H1 (cell line): ENCODE data around the gene STK40. TPM values are rescaled to one million over a fixed set of nuclear protein-coding genes. Genes with fewer than 3 reads are reported as not detected.

Experiments
- CTCF ChIA-PET: fragments of 300-600 bp; sonication (Branson Sonifier 250); formaldehyde crosslinking; loops from one replicate; lab custom pipeline; 2021; ENCODE audit not compliant: partially characterized antibody; lab: Charles Lee
- POLR2A ChIA-PET: fragments of 300-600 bp; sonication (Branson Sonifier 250); formaldehyde crosslinking; loops from one replicate; lab custom pipeline; 2021; ENCODE audit warnings: inconsistent platforms; ENCODE audit not compliant: partially characterized antibody; lab: Charles Lee
- DNase-seq, 2 experiments: peaks; one replicate each; pipeline versions ENCODE4 v3.0.0 to v3.0.0-alpha.2; 2010 to 2022; ENCODE audit warnings: low spot score in 2 of 2, low read depth in 1 of 2, mixed read lengths in 1 of 2
- FAIRE-seq: peaks from 2 replicates; lab custom pipeline; 2011; peaks lifted over from hg19 to GRCh38; lab: Jason Lieb, UNC
- H2AFZ ChIP-seq: 2 replicates; pipeline ENCODE4 v1.8.1; 2012; ENCODE audit warnings: low read length, inconsistent platforms
- H2AK5ac ChIP-seq: 2 replicates; pipeline ENCODE4 v1.6.1; 2013; ENCODE audit warnings: low read depth, low read length
- H2BK120ac ChIP-seq: replicated peaks from 2 replicates; pipeline ENCODE3; 2013; ENCODE audit warnings: low read depth, low read length, inconsistent platforms
- H2BK12ac ChIP-seq: 2 replicates; pipeline ENCODE4 v1.6.1; 2013; ENCODE audit warnings: low read depth, low read length
- H2BK15ac ChIP-seq: 2 replicates; pipeline ENCODE4 v1.6.1; 2013; ENCODE audit warnings: low read length
- H2BK20ac ChIP-seq: 2 replicates; pipeline ENCODE4 v1.6.1; 2013; ENCODE audit warnings: low read length
- H2BK5ac ChIP-seq: 2 replicates; pipeline ENCODE4 v1.6.1; 2013; ENCODE audit warnings: low read depth, low read length
- H3K14ac ChIP-seq: 2 replicates; pipeline ENCODE4 v1.6.1; 2013; ENCODE audit warnings: inconsistent platforms; ENCODE audit not compliant: insufficient read length
- H3K18ac ChIP-seq: 2 replicates; pipeline ENCODE4 v1.6.1; 2013; ENCODE audit warnings: low read length; ENCODE audit errors: extremely low read depth
- H3K23ac ChIP-seq: 2 replicates; pipeline ENCODE4 v1.6.1; 2013; ENCODE audit warnings: inconsistent platforms; ENCODE audit not compliant: insufficient read length
- H3K23me2 ChIP-seq: 2 replicates; pipeline ENCODE4 v1.6.1; 2013; ENCODE audit warnings: low read depth, low read length
- H3K27ac ChIP-seq: 2 replicates; pipeline ENCODE4 v1.6.1; 2011; ENCODE audit warnings: low read depth, low read length, inconsistent platforms
- H3K27me3 ChIP-seq, 4 experiments: replicated peaks in 1 of 4; 1 replicate in 1 of 4; 2 replicates in 3 of 4; pipeline versions ENCODE4 v1.6.1 to v1.8.1; 2011 to 2013; ENCODE audit warnings: low read length in 3 of 4, mild to moderate bottlenecking in 3 of 4, inconsistent platforms in 2 of 4, mixed read lengths in 2 of 4, moderate library complexity in 1 of 4; ENCODE audit not compliant: control insufficient read depth in 3 of 4, insufficient read depth in 3 of 4; ENCODE audit errors: extremely low read depth in 1 of 4
- H3K36me3 ChIP-seq, 4 experiments: 2 replicates each; pipeline versions ENCODE4 v1.6.1 to v1.8.1; 2011 to 2013; ENCODE audit warnings: mild to moderate bottlenecking in 4 of 4, low read length in 3 of 4, moderate library complexity in 2 of 4, control low read depth in 1 of 4, inconsistent platforms in 1 of 4; ENCODE audit not compliant: insufficient read depth in 4 of 4, control insufficient read depth in 2 of 4
- H3K4ac ChIP-seq: replicated peaks from 2 replicates; pipeline ENCODE3; 2013; ENCODE audit warnings: low read length, low read depth, mixed read lengths, inconsistent platforms; ENCODE audit not compliant: insufficient read length
- H3K4me1 ChIP-seq, 4 experiments: replicated peaks in 1 of 4; 1 replicate in 1 of 4; 2 replicates in 3 of 4; pipeline versions ENCODE4 v1.6.1 to v1.8.1; 2011 to 2013; ENCODE audit warnings: low read length in 3 of 4, inconsistent platforms in 2 of 4, mixed read lengths in 1 of 4; ENCODE audit not compliant: insufficient read depth in 4 of 4, control insufficient read depth in 3 of 4
- H3K4me2 ChIP-seq, 2 experiments: 2 replicates each; pipeline versions ENCODE4 v1.6.1 to v1.8.1; 2011 to 2013; ENCODE audit warnings: low read depth in 2 of 2, low read length in 2 of 2, control low read depth in 1 of 2, inconsistent platforms in 1 of 2, mild to moderate bottlenecking in 1 of 2; ENCODE audit not compliant: insufficient read depth in 1 of 2
- H3K4me3 ChIP-seq, 4 experiments: fragments of 200-600, 300-600 bp in 1 of 4; sonication (generic), shearing (Covaris generic), sonication (Bioruptor Twin) in 1 of 4; 2 replicates each; pipeline versions ENCODE4 v1.5.1 to v1.8.1; 2011 to 2016; ENCODE audit warnings: low read length in 4 of 4, low read depth in 3 of 4, control low read depth in 2 of 4, inconsistent platforms in 2 of 4, mild to moderate bottlenecking in 2 of 4, mixed read lengths in 1 of 4, moderate library complexity in 1 of 4; ENCODE audit not compliant: insufficient read depth in 2 of 4; ENCODE audit errors: extremely low read depth in 1 of 4
- H3K56ac ChIP-seq: replicated peaks from 2 replicates; pipeline ENCODE3; 2013; ENCODE audit warnings: low read depth, mild to moderate bottlenecking, mixed read lengths, low read length, inconsistent platforms; ENCODE audit not compliant: insufficient read length
- H3K79me1 ChIP-seq: 2 replicates; pipeline ENCODE4 v1.6.1; 2013; ENCODE audit warnings: low read depth, low read length, control low read depth
- H3K79me2 ChIP-seq, 2 experiments: 2 replicates each; pipeline versions ENCODE4 v1.6.1 to v1.8.1; 2012 to 2013; ENCODE audit warnings: low read length in 2 of 2, mild to moderate bottlenecking in 2 of 2, inconsistent platforms in 1 of 2; ENCODE audit not compliant: insufficient read depth in 2 of 2, control insufficient read depth in 1 of 2
- H3K9ac ChIP-seq, 4 experiments: replicated peaks in 1 of 4; 1 replicate in 1 of 4; 2 replicates in 3 of 4; pipeline versions ENCODE4 v1.6.1 to v1.8.1; 2011 to 2013; ENCODE audit warnings: low read depth in 3 of 4, low read length in 3 of 4, control low read depth in 2 of 4, mild to moderate bottlenecking in 2 of 4, moderate library complexity in 2 of 4, inconsistent platforms in 1 of 4; ENCODE audit errors: extremely low read depth in 1 of 4
- H3K9me3 ChIP-seq, 2 experiments: 2 replicates each; pipeline versions ENCODE4 v1.6.1 to v1.8.1; 2012 to 2013; ENCODE audit warnings: mild to moderate bottlenecking in 2 of 2, moderate library complexity in 2 of 2, control low read depth in 1 of 2, inconsistent platforms in 1 of 2, low read depth in 1 of 2, low read length in 1 of 2, mixed read lengths in 1 of 2; ENCODE audit not compliant: insufficient read depth in 2 of 2
- H4K20me1 ChIP-seq, 2 experiments: replicated peaks in 1 of 2; 2 replicates each; pipeline versions ENCODE3 to v1.8.1; 2011 to 2013; ENCODE audit warnings: inconsistent platforms in 2 of 2, low read length in 2 of 2, mild to moderate bottlenecking in 1 of 2; ENCODE audit not compliant: insufficient read depth in 2 of 2, control insufficient read depth in 1 of 2
- H4K5ac ChIP-seq: 2 replicates; pipeline ENCODE4 v1.6.1; 2013; ENCODE audit warnings: low read length, low read depth, mixed read lengths, inconsistent platforms; ENCODE audit not compliant: insufficient read length
- H4K8ac ChIP-seq: 2 replicates; pipeline ENCODE4 v1.8.0; 2013; ENCODE audit warnings: mild to moderate bottlenecking, moderate library complexity, low read length, inconsistent platforms; ENCODE audit not compliant: insufficient read depth; ENCODE audit errors: extremely low read depth
- H4K91ac ChIP-seq: replicated peaks from 2 replicates; pipeline ENCODE3; 2013; ENCODE audit warnings: low read length, mixed read lengths, inconsistent platforms; ENCODE audit not compliant: insufficient read length
- ATF2 ChIP-seq: IDR thresholded peaks from 2 replicates; pipeline ENCODE4 v1.6.1; 2012; ENCODE audit warnings: low read length, inconsistent platforms
- CTBP2 ChIP-seq: IDR thresholded peaks from 2 replicates; pipeline ENCODE4 v1.7.0; 2011; ENCODE audit warnings: borderline replicate concordance, mild to moderate bottlenecking, moderate library complexity, mixed read lengths, low read length; ENCODE audit not compliant: insufficient read depth, insufficient read length
- RNF2 ChIP-seq: fragments of 200-900, 300-1000 bp; sonication (generic); IDR thresholded peaks from 2 replicates; pipeline ENCODE4 v1.7.1; 2016; ENCODE audit warnings: borderline replicate concordance, low read depth, mild to moderate bottlenecking, antibody characterized with exemption, low read length; ENCODE audit not compliant: poor library complexity, severe bottlenecking; ENCODE audit errors: missing control alignments
- SRF ChIP-seq: IDR thresholded peaks from 2 replicates; pipeline ENCODE4 v1.6.1; 2011; ENCODE audit warnings: mild to moderate bottlenecking, low read depth, low read length, moderate library complexity
- SUZ12 ChIP-seq: fragments of 200-600 bp; sonication (generic); IDR thresholded peaks from 2 replicates; pipeline ENCODE4 v1.6.1; 2012; ENCODE audit warnings: mild to moderate bottlenecking, inconsistent platforms, low read length, moderate library complexity, mixed read lengths
- WGBS, 2 experiments: shearing (Covaris generic) in 1 of 2; methylation state at CpG; one replicate each; pipeline versions ENCODE4 v1.1.6 to v1.1.7; 2013 to 2015; ENCODE audit warnings: low lambda C conversion rate in 2 of 2, mixed read lengths in 2 of 2, inconsistent platforms in 1 of 2, low coverage in 1 of 2, missing lambda C conversion rate in 1 of 2; ENCODE audit not compliant: insufficient replicate concordance in 2 of 2, insufficient coverage in 1 of 2, insufficient read length in 1 of 2; ENCODE audit errors: extremely low coverage in 1 of 2, missing lambda C conversion rate in 1 of 2; 5-methylcytosine and 5-hydroxymethylcytosine counted together
- polyA plus RNA-seq, 7 experiments: library from polyadenylated mRNA; depleted of rRNA in 3 of 7; stranded (reverse) in 5 of 7; unstranded in 2 of 7; fragments of >200 nt in 5 of 7; fragments of 200-250 nt in 2 of 7; gene quantifications; 1 replicate in 5 of 7; 2 replicates in 1 of 7; 4 replicates in 1 of 7; pipeline versions ENCODE4 v1.2.1 to v1.2.3, GENCODE V29; 2011 to 2013; ENCODE audit warnings: missing spikeins in 2 of 7, mixed read lengths in 2 of 7
- total RNA-seq: library from RNA; stranded (reverse); fragmentation: NEBNext Ultra II Directional; extraction: Animal tissue kit (Norgen Biotek cat#: 25700); gene quantifications from 2 replicates; pipeline ENCODE4 v1.2.1, GENCODE V29; 2021
- TF ChIP-seq, protein P1 (sequence below): IDR thresholded peaks from 2 replicates; pipeline ENCODE4 v1.6.1; 2012; ENCODE audit warnings: inconsistent platforms

STK40 gene
- total and polyA plus RNA-seq, 2 of the 8 experiments (the other 6 are each of a cell fraction or from before 2014, with no cell fraction given), result 13.6 to 28.6 TPM

DNA sequence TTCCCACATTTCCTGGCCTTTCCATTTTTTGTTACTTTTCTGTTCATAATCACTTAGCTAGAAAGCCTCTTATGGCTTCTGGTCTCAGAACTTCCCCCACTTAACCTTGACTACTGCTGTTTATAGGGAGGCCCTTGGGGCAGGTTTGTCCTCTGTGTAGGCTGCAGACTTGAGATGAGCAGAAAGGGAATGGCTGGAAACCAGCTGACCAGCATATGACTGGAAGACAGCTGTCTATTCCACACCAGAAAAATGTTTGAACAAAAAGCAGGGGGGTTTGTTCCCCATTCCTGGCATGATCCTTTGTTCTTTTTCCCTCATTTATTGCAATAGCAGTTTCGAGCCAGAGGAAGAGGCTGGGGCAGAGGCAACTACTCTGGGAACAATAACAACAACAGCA, 84.5 kb downstream of the STK40 start:
- peaks cover 0 to 3% (median 1%) of the 10 kb centered on the region in 4 experiments; a peak in 2 of 7 replicates for H3K4me1 ChIP-seq
- H3K4me3 ChIP-seq, result no peak overlapping the region
- no peak overlapping the region for H3K4me2 ChIP-seq
- POLR2A ChIA-PET, result interaction anchor here (1.3 kb wide), 1 partner anchor 67 kb away, joined by 3 read pairs; no protein-coding TSS in a partner anchor
- no peak overlapping the region for H4K8ac ChIP-seq
- no peak overlapping the region for H2BK5ac ChIP-seq
- H3K9me3 ChIP-seq, result no peaks in the 10 kb centered on the region
- H3K9ac ChIP-seq, result no peak overlapping the region
- H3K27ac ChIP-seq, result no peak overlapping the region
- H4K91ac ChIP-seq, result no peak overlapping the region
- no peaks in the 10 kb centered on the region; the same call in none of the 2 replicates for H3K23me2 ChIP-seq
- WGBS, 2 experiments, result 92% methylated on average over 1 of the region's 1 CpG; no CpG with 5 or more reads in 1 of the 2 experiments
- no peaks in the 10 kb centered on the region for H3K27me3 ChIP-seq
- no peak overlapping the region for H2BK120ac ChIP-seq
- no peak overlapping the region for H4K5ac ChIP-seq
- DNase-seq, result no peak
- no peaks in the 10 kb centered on the region; the same call in 1 of the 2 replicates for H3K79me1 ChIP-seq
- no peak overlapping the region for H2BK15ac ChIP-seq
- H3K23ac ChIP-seq, result no peak overlapping the region
- no peak overlapping the region for H3K4ac ChIP-seq
- peaks cover 0 to 8% of the 10 kb centered on the region in 2 experiments for H4K20me1 ChIP-seq
- no peak overlapping the region for H2AFZ ChIP-seq
- no peak for TF ChIP-seq SRF
- no peak for TF ChIP-seq RNF2
- no peak for TF ChIP-seq SUZ12
- no peak for TF ChIP-seq CTBP2
- TF ChIP-seq, protein P1, sequence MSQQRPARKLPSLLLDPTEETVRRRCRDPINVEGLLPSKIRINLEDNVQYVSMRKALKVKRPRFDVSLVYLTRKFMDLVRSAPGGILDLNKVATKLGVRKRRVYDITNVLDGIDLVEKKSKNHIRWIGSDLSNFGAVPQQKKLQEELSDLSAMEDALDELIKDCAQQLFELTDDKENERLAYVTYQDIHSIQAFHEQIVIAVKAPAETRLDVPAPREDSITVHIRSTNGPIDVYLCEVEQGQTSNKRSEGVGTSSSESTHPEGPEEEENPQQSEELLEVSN, result no peak
- TF ChIP-seq ATF2, result no peak
- TF ChIP-seq, all 59 proteins: peak for 0
- Histone ChIP-seq H3K79me2 (no peaks in the 10 kb centered on the region), H2BK12ac (no peak overlapping the region), H2AK5ac (no peak overlapping the region), H3K18ac (no peak overlapping the region), H3K36me3 (peaks cover 25 to 67% (median 53%) of the 10 kb centered on the region in 4 experiments), H3K14ac (no peak overlapping the region), H3K56ac (no peak overlapping the region), H2BK20ac (no peak overlapping the region)
- CTCF ChIA-PET, result interaction anchor here (0.6 to 10.4 kb wide), 14 partner anchors 15 to 206 kb away, joined by 3 to 68 read pairs (median 5); partner anchors contain the start of genes STK40 and TRAPPC3
- FAIRE-seq, result no peak
